D721Med (cell line): ENCODE data around the gene TMEM187.

Experiments used
- DNase-seq: peaks from one replicate; pipeline ENCODE4 v3.0.0; 2011; ENCODE audit warnings: low spot score; ENCODE audit not compliant: insufficient read length
- FAIRE-seq: peaks from 2 replicates; lab custom pipeline; 2011; peaks lifted over from hg19 to GRCh38; lab: Jason Lieb, UNC
- CTCF ChIP-seq: IDR thresholded peaks from 2 replicates; pipeline ENCODE4 v1.5.1; 2012; ENCODE audit warnings: mild to moderate bottlenecking, control low read depth; ENCODE audit not compliant: insufficient read depth; ENCODE audit errors: missing control alignments

Gene TMEM187

GRCh38 chrX:153956044-153956907 is 16.3 kb upstream of the TMEM187 start:
- no peak for TF ChIP-seq CTCF
- FAIRE-seq (no peak), DNase-seq (no peak)

- no peak for FAIRE-seq
- no peak for TF ChIP-seq CTCF
- DNase-seq = no peak
Measured at GRCh38 chrX:153957224-153957623, 15.3 kb upstream of the TMEM187 start.

GRCh38 chrX:153958605-153959004 is 13.9 kb upstream of the TMEM187 start:
- DNase-seq (no peak), FAIRE-seq (no peak)
- no peak for TF ChIP-seq CTCF

- no peak for FAIRE-seq
- no peak for TF ChIP-seq CTCF
- no peak for DNase-seq
Measured at GRCh38 chrX:153959649-153960048, 12.9 kb upstream of the TMEM187 start.

GRCh38 chrX:153960077-153960476 is 12.5 kb upstream of the TMEM187 start:
- no peak for FAIRE-seq
- no peak for TF ChIP-seq CTCF
- DNase-seq = no peak

- TF ChIP-seq CTCF = no peak
- no peak for DNase-seq
- FAIRE-seq = no peak
Measured at GRCh38 chrX:153960786-153961185, 11.8 kb upstream of the TMEM187 start.

GRCh38 chrX:153961292-153961691 is 11.3 kb upstream of the TMEM187 start:
- DNase-seq (no peak), FAIRE-seq (no peak)
- TF ChIP-seq CTCF = no peak
